Neural cell (in vitro differentiated cells): ENCODE results near the gene BTBD1. TPM values are rescaled to one million over a fixed set of nuclear protein-coding genes. Genes with fewer than 3 reads are reported as not detected.

ENCODE experiments used
- H2AFZ ChIP-seq: fragments of 200-600, 300-800 bp; sonication (generic), shearing (Covaris generic); 2 replicates; pipeline ENCODE4 v1.6.0; 2014; ENCODE audit warnings: low read depth, mild to moderate bottlenecking, antibody characterized with exemption, low read length, moderate library complexity
- H3F3A ChIP-seq: fragments of 200-600 bp; shearing (Covaris generic); 2 replicates; pipeline ENCODE4 v1.6.1; 2016; ENCODE audit warnings: mild to moderate bottlenecking, moderate library complexity, mixed read lengths, antibody characterized with exemption, low read length; ENCODE audit not compliant: insufficient read depth, poor library complexity, severe bottlenecking
- H3K27ac ChIP-seq: fragments of 200-600, 300-800 bp; sonication (generic), shearing (Covaris generic); 2 replicates; pipeline ENCODE4 v1.5.1; 2014; ENCODE audit warnings: mild to moderate bottlenecking, low read length, moderate library complexity
- H3K27me3 ChIP-seq: fragments of 300-800, 200-600 bp; sonication (generic), shearing (Covaris generic); 2 replicates; pipeline ENCODE4 v1.6.0; 2014; ENCODE audit warnings: mild to moderate bottlenecking, low read depth, low read length, moderate library complexity; ENCODE audit not compliant: insufficient read depth
- H3K36me3 ChIP-seq: fragments of 300-800, 200-600 bp; sonication (generic), shearing (Covaris generic); 2 replicates; pipeline ENCODE4 v1.5.1; 2014; ENCODE audit warnings: mild to moderate bottlenecking, antibody characterized with exemption, low read length, moderate library complexity; ENCODE audit not compliant: insufficient read depth
- H3K4me2 ChIP-seq: fragments of 300-800, 200-600 bp; sonication (generic), shearing (Covaris generic); 2 replicates; pipeline ENCODE4 v1.6.0; 2014; ENCODE audit warnings: mild to moderate bottlenecking, low read length
- H3K4me3 ChIP-seq: fragments of 300-800, 200-600 bp; sonication (generic), shearing (Covaris generic); 2 replicates; pipeline ENCODE4 v1.5.1; 2014; ENCODE audit warnings: mild to moderate bottlenecking, low read length, moderate library complexity
- H3K79me2 ChIP-seq: fragments of 200-600 bp; shearing (Covaris generic); replicated peaks from 2 replicates; pipeline ENCODE4 v1.6.0; 2014; ENCODE audit warnings: mild to moderate bottlenecking, low read length, moderate library complexity; ENCODE audit not compliant: insufficient read depth
- H3K9ac ChIP-seq: fragments of 300-800, 200-600 bp; sonication (generic), shearing (Covaris generic); 2 replicates; pipeline ENCODE4 v1.6.1; 2016; ENCODE audit warnings: mild to moderate bottlenecking, low read length, mixed read lengths
- H3K9me2 ChIP-seq: fragments of 200-600 bp; shearing (Covaris generic); 2 replicates; pipeline ENCODE4 v1.6.1; 2016; ENCODE audit warnings: mild to moderate bottlenecking, low read length, mixed read lengths; ENCODE audit not compliant: insufficient read depth
- H3K9me3 ChIP-seq: fragments of 200-600, 300-800 bp; sonication (generic), shearing (Covaris generic); 2 replicates; pipeline ENCODE4 v1.6.1; 2016; ENCODE audit warnings: mild to moderate bottlenecking, mixed run types, low read length, moderate library complexity, mixed read lengths
- H4K20me1 ChIP-seq: fragments of 200-600 bp; shearing (Covaris generic); 2 replicates; pipeline ENCODE4 v1.6.1; 2016; ENCODE audit warnings: mild to moderate bottlenecking, mixed run types; ENCODE audit not compliant: insufficient read depth
- CTCF ChIP-seq: fragments of 450-650 bp; IDR thresholded peaks from 2 replicates; pipeline ENCODE4 v1.5.1; 2014; ENCODE audit warnings: antibody characterized with exemption, mild to moderate bottlenecking, moderate library complexity; ENCODE audit not compliant: poor library complexity, severe bottlenecking
- EP300 ChIP-seq: fragments of 450-650 bp; conservative IDR thresholded peaks from 2 replicates; pipeline ENCODE4 v1.6.1; 2014; ENCODE audit warnings: antibody characterized with exemption, mild to moderate bottlenecking, moderate library complexity; ENCODE audit not compliant: poor library complexity, severe bottlenecking
- EZH2 ChIP-seq: fragments of 200-600, 300-800 bp; shearing (Covaris generic), sonication (generic); IDR thresholded peaks from 2 replicates; pipeline ENCODE4 v1.6.1; 2014; ENCODE audit warnings: antibody characterized with exemption, low read length, borderline replicate concordance, mild to moderate bottlenecking; ENCODE audit not compliant: insufficient read depth, poor library complexity, severe bottlenecking
- MXI1 ChIP-seq: fragments of 450-650 bp; conservative IDR thresholded peaks from 2 replicates; pipeline ENCODE4 v1.6.1; 2014; ENCODE audit warnings: antibody characterized with exemption, mild to moderate bottlenecking; ENCODE audit not compliant: poor library complexity, severe bottlenecking
- POLR2AphosphoS5 ChIP-seq: IDR thresholded peaks from 2 replicates; pipeline ENCODE4 v1.6.1; 2012
- RAD21 ChIP-seq: fragments of 450-650 bp; conservative IDR thresholded peaks from 2 replicates; pipeline ENCODE4 v1.6.1; 2014; ENCODE audit warnings: antibody characterized with exemption, mild to moderate bottlenecking, moderate library complexity
- REST ChIP-seq: IDR thresholded peaks from 2 replicates; pipeline ENCODE4 v1.6.1; 2012; ENCODE audit warnings: borderline replicate concordance
- SMC3 ChIP-seq: fragments of 450-650 bp; conservative IDR thresholded peaks from 2 replicates; pipeline ENCODE4 v1.6.1; 2014; ENCODE audit warnings: antibody characterized with exemption, mild to moderate bottlenecking, moderate library complexity; ENCODE audit not compliant: poor library complexity
- TAF1 ChIP-seq: IDR thresholded peaks from 2 replicates; pipeline ENCODE4 v1.6.1; 2012; ENCODE audit warnings: low read depth
- polyA plus RNA-seq: library from polyadenylated mRNA; depleted of rRNA; stranded (reverse); fragments of >200 nt; gene quantifications from 2 replicates; pipeline ENCODE4 v1.2.3, GENCODE V29; 2014

BTBD1 gene
- polyA plus RNA-seq, 1 donor from 2014 or later = 153 TPM

GRCh38 chr15:83111149-83111548, 44.1 kb upstream of the BTBD1 start:
- Histone ChIP-seq H3K27ac (no peak overlapping the region), H3K36me3 (peaks cover 5% of the 10 kb centered on the region), H3K27me3 (peaks cover 25% of the 10 kb centered on the region), H2AFZ (no peak overlapping the region), H3F3A (no peaks in the 10 kb centered on the region), H4K20me1 (no peaks in the 10 kb centered on the region), H3K4me2 (no peak overlapping the region), H3K4me3 (no peak overlapping the region), H3K79me2 (no peaks in the 10 kb centered on the region), H3K9me2 (no peaks in the 10 kb centered on the region), H3K9ac (no peak overlapping the region), H3K9me3 (no peaks in the 10 kb centered on the region)
- TF ChIP-seq TAF1 (no peak), CTCF (no peak), POLR2AphosphoS5 (no peak), REST (no peak), SMC3 (no peak), RAD21 (no peak), EP300 (no peak), EZH2 (no peak), MXI1 (no peak)

- Histone ChIP-seq H4K20me1 (no peaks in the 10 kb centered on the region), H3F3A (no peaks in the 10 kb centered on the region), H3K36me3 (peaks cover 5% of the 10 kb centered on the region), H3K4me2 (no peak overlapping the region), H3K79me2 (no peaks in the 10 kb centered on the region), H3K9me2 (no peaks in the 10 kb centered on the region), H2AFZ (no peak overlapping the region), H3K27ac (no peak overlapping the region), H3K4me3 (no peak overlapping the region), H3K9ac (no peak overlapping the region), H3K27me3 (peaks cover 25% of the 10 kb centered on the region), H3K9me3 (no peaks in the 10 kb centered on the region)
- TF ChIP-seq RAD21 = no peak
- TF ChIP-seq POLR2AphosphoS5 = no peak
- TF ChIP-seq TAF1 = no peak
- TF ChIP-seq MXI1 = no peak
- no peak for TF ChIP-seq EP300
- no peak for TF ChIP-seq SMC3
- no peak for TF ChIP-seq EZH2
- TF ChIP-seq REST = no peak
- TF ChIP-seq CTCF = no peak
Observed at GRCh38 chr15:83110381-83110780, 43.3 kb upstream of the BTBD1 start.
